ENCODE measurements around the gene CCDC32.

CCDC32 gene

DNA sequence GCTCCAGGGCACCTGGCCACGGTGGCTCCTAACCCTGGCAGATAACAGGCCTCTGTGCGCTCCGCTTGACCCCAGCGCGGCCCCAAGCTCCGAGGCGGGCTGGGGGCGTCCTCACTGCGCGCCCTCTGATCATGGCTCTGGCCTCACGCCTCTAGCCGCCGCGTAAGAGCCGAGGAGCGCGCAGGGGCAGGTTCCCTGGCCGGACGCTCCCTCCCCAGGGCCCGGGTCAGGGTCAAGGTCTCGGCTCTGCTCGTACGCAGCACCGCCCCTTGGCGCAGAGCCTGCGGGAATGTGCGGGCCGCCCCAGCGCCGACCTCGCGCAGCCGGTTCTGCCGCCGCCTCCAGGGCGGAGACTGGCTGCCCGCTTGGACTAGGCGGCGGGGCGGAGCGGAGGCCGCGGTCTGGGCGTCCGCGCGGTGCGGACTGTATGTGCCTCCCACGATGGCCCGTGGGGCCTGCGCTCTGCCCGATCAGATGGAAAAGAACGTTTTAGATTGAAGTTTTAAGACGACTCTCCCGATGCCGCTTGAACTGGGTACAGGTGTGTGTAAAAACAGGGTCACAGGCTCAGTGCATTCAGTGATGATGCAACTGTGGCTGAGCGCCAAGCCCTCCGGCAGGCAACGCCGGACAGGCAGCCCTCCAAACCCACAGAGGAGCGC, 53.2 kb downstream of the CCDC32 start:
- no peak for DNase-seq

GRCh38 chr15:40511093-40511471, 53.8 kb downstream of the CCDC32 start:
- no peak for DNase-seq

DNA sequence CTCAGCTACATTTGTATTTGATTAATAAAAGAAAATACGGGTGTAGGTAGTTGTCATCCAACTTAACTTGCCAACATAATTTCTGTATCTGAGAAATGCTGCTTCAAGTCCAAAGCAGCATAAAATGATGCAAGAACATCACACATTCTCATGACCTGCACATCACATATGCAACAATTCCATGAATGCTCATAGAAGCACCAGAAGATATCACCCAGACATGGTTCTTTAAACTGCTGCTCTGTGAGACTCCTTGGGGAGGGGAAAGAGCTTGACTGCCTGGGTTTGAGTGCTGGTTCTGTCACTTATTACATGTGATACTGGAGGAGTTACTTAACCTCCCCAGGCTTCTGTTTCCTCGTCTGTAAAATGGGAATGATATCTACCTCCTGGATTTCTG, 54.6 kb downstream of the CCDC32 start:
- DNase-seq: no peak

DNA sequence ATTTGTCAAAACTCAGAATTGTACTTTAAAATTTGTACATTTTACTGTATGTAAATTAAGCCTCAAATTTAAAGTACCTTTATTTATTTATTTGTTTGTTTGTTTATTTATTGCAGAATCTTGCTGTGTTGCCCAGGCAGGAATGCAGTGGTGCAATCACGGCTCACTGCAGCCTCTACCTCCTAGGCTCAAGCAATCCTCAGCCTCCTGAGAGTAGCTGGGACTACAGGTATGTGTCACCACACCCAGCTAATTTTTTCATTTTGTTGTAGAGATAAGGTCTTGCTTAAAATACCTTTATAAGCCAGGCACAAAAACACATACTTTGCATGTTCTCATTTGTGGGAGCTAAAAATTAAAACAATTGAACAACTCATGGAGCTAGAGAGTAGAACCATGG, 56.6 kb downstream of the CCDC32 start:
- DNase-seq: no peak

DNA sequence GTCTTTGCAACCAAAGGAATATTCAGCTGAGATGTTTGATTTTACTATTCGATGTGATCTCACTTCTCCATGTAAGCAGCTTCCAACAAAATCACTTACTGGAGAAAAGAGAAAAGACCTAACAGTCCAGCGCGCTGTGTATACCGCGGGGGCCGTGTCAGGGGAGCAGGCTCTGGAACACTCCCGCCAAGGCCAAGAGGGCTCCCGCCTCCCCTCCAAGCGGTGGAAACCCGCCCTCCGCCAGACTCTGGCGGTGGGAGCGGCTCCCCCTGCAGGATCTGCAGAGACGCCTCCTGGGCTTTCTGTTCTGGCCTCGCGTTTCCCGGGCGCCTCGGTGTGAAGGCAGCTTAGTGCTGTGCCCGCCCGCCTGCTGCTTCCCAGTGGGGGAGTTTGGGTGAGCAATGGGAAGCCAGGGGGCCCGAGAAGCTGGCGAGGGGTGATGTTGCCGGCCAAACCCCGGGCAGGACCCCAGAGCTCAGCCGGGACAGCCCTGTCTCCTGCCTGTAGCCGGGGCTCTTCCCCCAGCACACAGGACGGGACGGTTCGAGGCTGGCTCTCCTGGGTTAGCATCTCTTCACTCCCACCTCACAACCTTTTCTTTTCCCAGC, 57.8 kb downstream of the CCDC32 start:
- DNase-seq: peak; percentile 69
